Endothelial cell (in vitro differentiated cells): ENCODE measurements around the gene TMEM89. TPM values are rescaled to one million over a fixed set of nuclear protein-coding genes. Genes with fewer than 3 reads are reported as not detected.

Experiments
- DNase-seq: peaks from one replicate; pipeline ENCODE4 v3.0.0; 2021; ENCODE audit warnings: low spot score
- H3K27ac Mint-ChIP-seq: one replicate; pipeline ENCODE4 v1.8.0; 2021; ENCODE audit warnings: mixed read lengths, inconsistent platforms; ENCODE audit not compliant: unreplicated experiment
- H3K27me3 Mint-ChIP-seq: one replicate; pipeline ENCODE4 v1.8.0; 2021; ENCODE audit warnings: mild to moderate bottlenecking, moderate library complexity, mixed read lengths, inconsistent platforms; ENCODE audit not compliant: unreplicated experiment
- H3K36me3 Mint-ChIP-seq: one replicate; pipeline ENCODE4 v1.8.0; 2021; ENCODE audit warnings: mild to moderate bottlenecking, low read depth, mixed read lengths, inconsistent platforms; ENCODE audit not compliant: unreplicated experiment
- H3K4me1 Mint-ChIP-seq: one replicate; pipeline ENCODE4 v1.8.0; 2021; ENCODE audit warnings: mild to moderate bottlenecking, mixed read lengths, inconsistent platforms; ENCODE audit not compliant: unreplicated experiment
- H3K4me3 Mint-ChIP-seq: one replicate; pipeline ENCODE4 v1.8.0; 2021; ENCODE audit warnings: mild to moderate bottlenecking, mixed read lengths, inconsistent platforms; ENCODE audit not compliant: unreplicated experiment
- H3K9me3 Mint-ChIP-seq: one replicate; pipeline ENCODE4 v1.8.0; 2021; ENCODE audit warnings: mixed read lengths, inconsistent platforms; ENCODE audit not compliant: unreplicated experiment
- CTCF ChIP-seq: fragments of 200-600 bp; sonication (generic); IDR thresholded peaks from one replicate; pipeline ENCODE4 v1.5.0; 2021; ENCODE audit warnings: antibody characterized with exemption; ENCODE audit not compliant: unreplicated experiment
- total RNA-seq: library from RNA; stranded (reverse); fragmentation: NEBNext Ultra II Directional; extraction: Animal tissue kit (Norgen Biotek cat#: 25700); gene quantifications from one replicate; pipeline ENCODE4 v1.2.1, GENCODE V29; 2021; ENCODE audit not compliant: unreplicated experiment

Gene TMEM89
- total RNA-seq, 1 donor from 2014 or later: 0.44 TPM

- no peak overlapping the region for H3K4me3 Mint-ChIP-seq
- H3K27ac Mint-ChIP-seq: no peak overlapping the region
- peaks cover 37% of the 10 kb centered on the region for H3K36me3 Mint-ChIP-seq
- H3K4me1 Mint-ChIP-seq: peaks cover 12% of the 10 kb centered on the region
- TF ChIP-seq CTCF: no peak
- no peaks in the 10 kb centered on the region for H3K9me3 Mint-ChIP-seq
- no peak for DNase-seq
- H3K27me3 Mint-ChIP-seq: peaks cover 8% of the 10 kb centered on the region
These were observed 4.0 kb upstream of the TMEM89 start for GRCh38 chr3:48625600-48625999.

GRCh38 chr3:48624767-48625166, 3.2 kb upstream of the TMEM89 start:
- Mint-ChIP-seq H3K27me3 (peaks cover 8% of the 10 kb centered on the region), H3K4me3 (peak overlapping the region; percentile 56), H3K27ac (peak overlapping the region; percentile 24), H3K4me1 (peaks cover 12% of the 10 kb centered on the region), H3K36me3 (peaks cover 38% of the 10 kb centered on the region), H3K9me3 (no peaks in the 10 kb centered on the region)
- TF ChIP-seq CTCF: no peak
- DNase-seq: no peak

- Mint-ChIP-seq H3K4me1 (peaks cover 12% of the 10 kb centered on the region), H3K9me3 (no peaks in the 10 kb centered on the region), H3K27ac (peak overlapping the region; percentile 9), H3K27me3 (peaks cover 6% of the 10 kb centered on the region), H3K36me3 (peaks cover 31% of the 10 kb centered on the region), H3K4me3 (no peak overlapping the region)
- no peak for DNase-seq
- no peak for TF ChIP-seq CTCF
These were observed 2.4 kb upstream of the TMEM89 start for GRCh38 chr3:48623851-48624547.

- Mint-ChIP-seq H3K4me3 (no peak overlapping the region), H3K27ac (no peak overlapping the region), H3K27me3 (no peaks in the 10 kb centered on the region), H3K36me3 (peaks cover 17% of the 10 kb centered on the region), H3K9me3 (peaks cover 4% of the 10 kb centered on the region), H3K4me1 (peaks cover 10% of the 10 kb centered on the region)
- DNase-seq: no peak
- no peak for TF ChIP-seq CTCF
These were observed 1.7 kb downstream of the TMEM89 start for GRCh38 chr3:48619541-48620524.
